PC-9 (cell line): ENCODE measurements around the gene LIME1.

Source experiments
- CTCF ChIP-seq: fragments of 200-600 bp; sonication (generic); conservative IDR thresholded peaks from 2 replicates; pipeline ENCODE4 v1.6.1; 2017; ENCODE audit warnings: mixed run types, antibody characterized with exemption, mild to moderate bottlenecking, moderate library complexity
- EZH2 ChIP-seq: fragments of 200-600 bp; sonication (generic); IDR thresholded peaks from 2 replicates; pipeline ENCODE4 v1.8.0; 2017; ENCODE audit warnings: antibody characterized with exemption, low read depth

- TF ChIP-seq CTCF (no peak), EZH2 (no peak)
These were observed 32.3 kb upstream of the LIME1 start for GRCh38 chr20:63703976-63704748.
